IMR-90 (cell line): ENCODE measurements around the gene TAF1A.

ENCODE experiments used
- BHLHE40 ChIP-seq: fragments of 150-350 bp; IDR thresholded peaks from 2 replicates; pipeline ENCODE4 v1.6.1; 2016; ENCODE audit warnings: mild to moderate bottlenecking, low read depth, low read length
- CEBPB ChIP-seq: IDR thresholded peaks from 2 replicates; pipeline ENCODE4 v1.6.1; 2012; ENCODE audit warnings: low read depth, low read length, improper control_type of control experiment
- CTCF ChIP-seq: conservative IDR thresholded peaks from 2 replicates; pipeline ENCODE4 v1.5.1; 2012; ENCODE audit warnings: mild to moderate bottlenecking, low read depth, low read length, improper control_type of control experiment
- FOS ChIP-seq: fragments of 150-350 bp; IDR thresholded peaks from 2 replicates; pipeline ENCODE4 v1.6.1; 2016; ENCODE audit warnings: low read depth, low read length
- MAFK ChIP-seq: IDR thresholded peaks from 2 replicates; pipeline ENCODE4 v1.6.1; 2012; ENCODE audit warnings: low read depth, low read length, improper control_type of control experiment
- MXI1 ChIP-seq: IDR thresholded peaks from 2 replicates; pipeline ENCODE4 v1.6.1; 2012; ENCODE audit warnings: low read depth, mild to moderate bottlenecking, low read length, moderate library complexity, borderline replicate concordance
- POLR2A ChIP-seq: IDR thresholded peaks from 2 replicates; pipeline ENCODE4 v1.6.1; 2012; ENCODE audit warnings: mild to moderate bottlenecking, low read depth, low read length
- RAD21 ChIP-seq: IDR thresholded peaks from 2 replicates; pipeline ENCODE4 v1.6.1; 2012; ENCODE audit warnings: low read length, improper control_type of control experiment
- RCOR1 ChIP-seq: IDR thresholded peaks from 2 replicates; pipeline ENCODE4 v1.6.1; 2012; ENCODE audit warnings: mild to moderate bottlenecking, low read length, improper control_type of control experiment; ENCODE audit not compliant: insufficient replicate concordance
- RFX5 ChIP-seq: IDR thresholded peaks from 2 replicates; pipeline ENCODE4 v1.8.0; 2012; ENCODE audit warnings: low read depth, mild to moderate bottlenecking, low read length, moderate library complexity
- SMC3 ChIP-seq: fragments of 150-350 bp; IDR thresholded peaks from 2 replicates; pipeline ENCODE4 v1.6.1; 2016; ENCODE audit warnings: low read depth, mild to moderate bottlenecking, antibody characterized with exemption, low read length, moderate library complexity
- USF2 ChIP-seq: fragments of 150-350 bp; IDR thresholded peaks from 2 replicates; pipeline ENCODE4 v1.6.1; 2017; ENCODE audit warnings: mild to moderate bottlenecking, antibody characterized with exemption, low read length, low read depth

GRCh38 chr1:222530852-222531251 lies 58.9 kb downstream of the TAF1A start:
- TF ChIP-seq CTCF = no peak
- TF ChIP-seq SMC3 = no peak
- TF ChIP-seq CEBPB = no peak
- TF ChIP-seq MAFK = no peak
- TF ChIP-seq POLR2A = no peak
- TF ChIP-seq RCOR1 = no peak
- no peak for TF ChIP-seq RAD21
- TF ChIP-seq BHLHE40 = no peak
- no peak for TF ChIP-seq RFX5
- TF ChIP-seq MXI1 = no peak
- TF ChIP-seq USF2 = no peak
- no peak for TF ChIP-seq FOS
